ENCODE data around the gene ARPC3.

DNA sequence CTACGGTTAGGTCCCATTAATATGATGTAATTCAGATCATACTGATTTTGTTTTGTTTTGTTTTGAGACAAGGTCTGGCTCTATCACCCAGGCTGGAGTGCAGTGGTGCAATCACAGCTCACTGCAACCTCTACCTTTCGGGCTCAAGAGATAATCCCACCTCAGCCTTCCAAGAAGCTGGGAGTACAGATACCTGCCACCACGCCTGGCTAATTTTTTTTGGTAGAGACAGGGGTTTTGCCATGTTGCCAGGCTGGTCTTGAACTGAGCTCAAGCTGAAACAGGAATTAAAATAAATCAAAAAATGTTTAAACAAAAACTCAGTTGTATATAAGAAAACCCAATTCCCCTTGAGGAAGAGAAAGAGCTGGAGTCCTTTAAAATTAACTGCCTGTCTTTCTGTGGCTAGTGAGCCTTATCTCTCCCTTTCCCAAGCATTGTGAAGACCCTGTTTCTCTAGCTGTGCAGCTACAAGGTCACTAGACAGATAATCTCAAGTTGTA, 28.9 kb downstream of the ARPC3 start:
- TF ChIP-seq CTCF (IDR thresholded peaks at IDR 0.05), result no peak
- TF ChIP-seq POLR2AphosphoS5 (IDR thresholded peaks at IDR 0.05; ENCODE audit: low read depth, low read length), result no peak
